Heart left ventricle (tissue), 13 donors: ENCODE measurements around the gene ICE1.

Source experiments
- POLR2A ChIP-seq, 2 donors: fragments of 450-650 bp; IDR thresholded peaks; one replicate each; pipeline ENCODE4 v1.6.1; 2017; ENCODE audit warnings: antibody characterized with exemption in 2 of 2, mild to moderate bottlenecking in 2 of 2, moderate library complexity in 2 of 2
- TF ChIP-seq, protein P1 (sequence below), 12 donors: fragments of 200-600 bp; sonication (generic) in 4 of 12; IDR thresholded peaks; one replicate each; pipeline versions ENCODE4 v1.5.0 to v1.8.0; 2018 to 2022; ENCODE audit warnings: antibody characterized with exemption in 12 of 12, mild to moderate bottlenecking in 5 of 12
- donor health status: ischemic (EF 13 %, LVEDD 7.1; RV severe dilation, severe dysfunction).
- donor health status: DM: no; HTN: yes; CAD: no.
- donor health status: DM: no; HTN: no; CAD: no.
- donor health status: ischemic (EF 25% LVEDD 6.9; RV normal size, moderate dysfunction).
- donor health status: ischemic (EF 25% LVEDD 5.7; RV mildly dilated, moderate dysfunction).
- donor health status: ischemic (EF 35%, LVEDD 5.7; RV mildly dilated, moderate dysfunction).
- donor health status: nonischemic (EF 11% LVEDD 7.7; RV severe dilation, severe dysfunction).
- donor health status: DM: yes; HTN: yes; CAD: no.
- donor health status: PGD.
- donor health status: ischemic (EF 29% LVEDD 5.4; RV normal size, mild dysfunction).
- donor health status: nonischemic (EF 23%, LVEDD 6.1; RV moderate dilation, normal function).

DNA sequence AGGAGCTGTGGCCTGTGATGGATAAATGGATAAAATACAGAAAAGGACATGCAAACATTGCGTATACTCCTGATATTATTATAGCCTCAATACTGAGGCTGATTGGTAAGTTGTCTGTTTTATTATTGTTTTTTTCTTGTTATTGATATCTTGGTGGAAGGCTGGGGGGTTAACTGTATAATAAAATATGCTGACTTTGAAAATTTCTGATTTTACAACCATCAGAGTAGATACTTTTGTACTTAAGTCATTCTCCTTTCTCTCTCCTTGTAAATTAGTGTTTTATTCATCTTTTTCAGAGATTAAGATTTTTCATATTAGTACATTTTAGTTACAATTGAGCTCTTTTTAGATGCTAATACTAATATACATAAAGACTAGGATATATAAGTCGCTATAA is 53.5 kb downstream of the ICE1 start:
- TF ChIP-seq, protein P1, sequence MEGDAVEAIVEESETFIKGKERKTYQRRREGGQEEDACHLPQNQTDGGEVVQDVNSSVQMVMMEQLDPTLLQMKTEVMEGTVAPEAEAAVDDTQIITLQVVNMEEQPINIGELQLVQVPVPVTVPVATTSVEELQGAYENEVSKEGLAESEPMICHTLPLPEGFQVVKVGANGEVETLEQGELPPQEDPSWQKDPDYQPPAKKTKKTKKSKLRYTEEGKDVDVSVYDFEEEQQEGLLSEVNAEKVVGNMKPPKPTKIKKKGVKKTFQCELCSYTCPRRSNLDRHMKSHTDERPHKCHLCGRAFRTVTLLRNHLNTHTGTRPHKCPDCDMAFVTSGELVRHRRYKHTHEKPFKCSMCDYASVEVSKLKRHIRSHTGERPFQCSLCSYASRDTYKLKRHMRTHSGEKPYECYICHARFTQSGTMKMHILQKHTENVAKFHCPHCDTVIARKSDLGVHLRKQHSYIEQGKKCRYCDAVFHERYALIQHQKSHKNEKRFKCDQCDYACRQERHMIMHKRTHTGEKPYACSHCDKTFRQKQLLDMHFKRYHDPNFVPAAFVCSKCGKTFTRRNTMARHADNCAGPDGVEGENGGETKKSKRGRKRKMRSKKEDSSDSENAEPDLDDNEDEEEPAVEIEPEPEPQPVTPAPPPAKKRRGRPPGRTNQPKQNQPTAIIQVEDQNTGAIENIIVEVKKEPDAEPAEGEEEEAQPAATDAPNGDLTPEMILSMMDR (IDR thresholded peaks at IDR 0.05), result no peak
- TF ChIP-seq POLR2A (IDR thresholded peaks at IDR 0.05), result no peak
